DND-41 (cell line): ENCODE results near the gene CERCAM.

Source experiments
- EZH2 ChIP-seq: IDR thresholded peaks from 3 replicates; pipeline ENCODE4 v1.6.1; 2012; ENCODE audit warnings: borderline replicate concordance, low read depth, mild to moderate bottlenecking, moderate library complexity, low read length, inconsistent platforms; ENCODE audit not compliant: severe bottlenecking
- TF ChIP-seq, protein P1 (sequence below): IDR thresholded peaks from 2 replicates; pipeline ENCODE4 v1.5.1; 2012; ENCODE audit warnings: borderline replicate concordance, low read length, moderate library complexity, mild to moderate bottlenecking; ENCODE audit not compliant: poor library complexity, severe bottlenecking; ENCODE audit errors: extremely low read depth

- TF ChIP-seq, protein P1, sequence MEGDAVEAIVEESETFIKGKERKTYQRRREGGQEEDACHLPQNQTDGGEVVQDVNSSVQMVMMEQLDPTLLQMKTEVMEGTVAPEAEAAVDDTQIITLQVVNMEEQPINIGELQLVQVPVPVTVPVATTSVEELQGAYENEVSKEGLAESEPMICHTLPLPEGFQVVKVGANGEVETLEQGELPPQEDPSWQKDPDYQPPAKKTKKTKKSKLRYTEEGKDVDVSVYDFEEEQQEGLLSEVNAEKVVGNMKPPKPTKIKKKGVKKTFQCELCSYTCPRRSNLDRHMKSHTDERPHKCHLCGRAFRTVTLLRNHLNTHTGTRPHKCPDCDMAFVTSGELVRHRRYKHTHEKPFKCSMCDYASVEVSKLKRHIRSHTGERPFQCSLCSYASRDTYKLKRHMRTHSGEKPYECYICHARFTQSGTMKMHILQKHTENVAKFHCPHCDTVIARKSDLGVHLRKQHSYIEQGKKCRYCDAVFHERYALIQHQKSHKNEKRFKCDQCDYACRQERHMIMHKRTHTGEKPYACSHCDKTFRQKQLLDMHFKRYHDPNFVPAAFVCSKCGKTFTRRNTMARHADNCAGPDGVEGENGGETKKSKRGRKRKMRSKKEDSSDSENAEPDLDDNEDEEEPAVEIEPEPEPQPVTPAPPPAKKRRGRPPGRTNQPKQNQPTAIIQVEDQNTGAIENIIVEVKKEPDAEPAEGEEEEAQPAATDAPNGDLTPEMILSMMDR, result no peak
- TF ChIP-seq EZH2, result no peak
These were observed 48.4 kb downstream of the CERCAM start for GRCh38 chr9:128469070-128469469.
